Thymus (tissue), 11 donors: ENCODE measurements around the gene CLEC4F. TPM values are rescaled to one million over a fixed set of nuclear protein-coding genes. Genes with fewer than 3 reads are reported as not detected.

ENCODE experiments used
- DNase-seq, 9 donors: peaks; one replicate each; pipeline ENCODE4 v3.0.0-alpha.2; 2013; ENCODE audit warnings: low spot score in 9 of 9, low read depth in 6 of 9, missing footprints in 1 of 9
- H3K27ac ChIP-seq, 2 donors: one replicate each; pipeline ENCODE4 v1.5.1; 2013; ENCODE audit warnings: control low read depth in 1 of 2, low read depth in 1 of 2, low read length in 1 of 2, mild to moderate bottlenecking in 1 of 2, moderate library complexity in 1 of 2
- H3K27me3 ChIP-seq, 2 donors: one replicate each; pipeline ENCODE4 v1.5.1; 2013; ENCODE audit warnings: low read length in 1 of 2; ENCODE audit not compliant: control insufficient read depth in 2 of 2, insufficient read depth in 1 of 2
- H3K36me3 ChIP-seq, 2 donors: one replicate each; pipeline ENCODE4 v1.5.1; 2013; ENCODE audit warnings: low read length in 1 of 2, mild to moderate bottlenecking in 1 of 2, moderate library complexity in 1 of 2; ENCODE audit not compliant: control insufficient read depth in 2 of 2, insufficient read depth in 2 of 2
- H3K4me1 ChIP-seq, 2 donors: one replicate each; pipeline ENCODE4 v1.5.1; 2013; ENCODE audit warnings: low read length in 2 of 2; ENCODE audit not compliant: control insufficient read depth in 2 of 2, insufficient read depth in 2 of 2
- H3K4me3 ChIP-seq, 2 donors: one replicate each; pipeline ENCODE4 v1.5.1; 2013; ENCODE audit warnings: low read length in 2 of 2, control low read depth in 1 of 2, mild to moderate bottlenecking in 1 of 2
- H3K9me3 ChIP-seq, 2 donors: one replicate each; pipeline ENCODE4 v1.5.1; 2013; ENCODE audit warnings: low read length in 1 of 2, mild to moderate bottlenecking in 1 of 2; ENCODE audit not compliant: control insufficient read depth in 2 of 2, insufficient read depth in 1 of 2
- WGBS: extraction: QIAGEN DNeasy Blood & Tissue Kit; methylation state at CpG from one replicate; pipeline ENCODE4 v1.1.7; 2013; 5-methylcytosine and 5-hydroxymethylcytosine counted together
- polyA plus RNA-seq: library from polyadenylated mRNA; stranded (reverse); fragments of 200-250 nt; gene quantifications from one replicate; pipeline ENCODE4 v1.2.3, GENCODE V29; 2013
- total RNA-seq: library from RNA; stranded (reverse); fragments of 120-200 nt; gene quantifications from one replicate; pipeline ENCODE4 v1.2.4, GENCODE V29; 2013
- donor health status: healthy.

The CLEC4F gene
- total and polyA plus RNA-seq, 2 donors: 0.09 to 0.25 TPM

DNA sequence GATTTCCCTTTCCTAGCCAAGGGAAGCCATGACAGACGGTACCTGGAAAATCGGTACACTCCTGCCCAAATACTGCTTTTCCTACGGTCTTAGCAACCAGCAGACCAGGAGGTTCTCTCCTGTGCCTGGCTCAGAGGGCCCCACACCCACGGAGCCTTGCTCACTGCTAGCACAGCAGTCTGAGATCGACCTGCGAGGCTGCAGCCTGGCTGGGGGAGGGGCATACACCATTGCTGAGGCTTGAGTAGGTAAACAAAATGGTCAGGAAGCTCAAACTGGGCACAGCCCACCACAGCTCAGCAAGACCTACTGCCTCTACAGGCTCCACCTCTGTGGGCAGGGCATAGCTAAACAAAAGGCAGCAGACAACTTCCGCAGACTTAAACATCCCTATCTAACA lies 22.0 kb upstream of the CLEC4F start:
- H3K4me1 ChIP-seq: no peaks in the 10 kb centered on the region
- H3K27ac ChIP-seq: no peak overlapping the region
- H3K27me3 ChIP-seq: peaks cover 0 to 3% of the 10 kb centered on the region in 2 donors
- no peak overlapping the region for H3K4me3 ChIP-seq
- no peaks in the 10 kb centered on the region for H3K36me3 ChIP-seq
- H3K9me3 ChIP-seq: no peaks in the 10 kb centered on the region
- WGBS: 92% methylated on average over 7 of the region's 7 CpGs
- DNase-seq: no peak

DNA sequence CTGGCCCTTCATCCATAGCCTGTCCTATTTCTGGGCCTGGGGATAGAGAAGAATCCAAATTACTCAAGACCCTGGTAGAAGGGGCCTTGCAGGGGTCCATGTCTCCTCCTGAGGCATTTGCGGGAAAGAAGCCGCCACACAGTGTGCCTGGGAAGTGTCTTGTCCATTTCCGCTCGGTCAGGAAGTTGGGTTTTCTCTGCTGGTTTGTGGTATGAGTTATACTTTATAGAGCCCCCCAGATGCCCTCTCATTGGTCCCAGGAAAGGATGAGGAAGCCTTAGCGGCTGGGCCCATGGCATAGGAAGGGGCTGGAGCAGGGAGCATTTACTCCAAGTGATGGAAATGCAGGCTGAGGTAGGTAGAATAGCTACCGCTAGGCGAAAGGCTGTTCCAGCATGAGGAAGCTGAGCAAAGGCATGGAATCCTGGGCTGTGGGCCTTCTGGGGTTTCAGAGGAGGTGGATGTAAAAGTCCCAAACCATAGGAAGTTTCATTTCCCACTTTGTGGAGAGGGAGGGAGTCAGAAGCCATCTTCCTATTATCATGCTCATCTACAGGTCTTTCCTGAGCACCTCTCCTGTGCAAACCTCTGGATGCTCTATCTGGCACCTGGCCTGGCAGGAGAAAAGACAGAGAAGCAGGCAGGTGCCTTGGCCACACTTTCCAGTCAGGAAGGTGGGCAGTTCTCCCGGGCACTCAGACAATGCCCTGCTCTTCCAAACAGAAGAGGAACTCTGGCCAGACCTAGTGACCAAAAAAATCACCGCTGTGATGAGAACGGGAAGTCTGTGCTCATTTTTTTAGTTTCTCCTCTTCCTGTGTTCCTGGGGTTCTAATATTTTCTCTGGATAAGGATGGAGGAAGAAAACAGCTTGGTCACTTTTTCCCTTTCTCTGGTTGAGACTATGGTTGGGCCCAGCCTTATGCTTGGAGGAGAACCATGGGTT lies 17.9 kb upstream of the CLEC4F start:
- WGBS: 87% methylated on average over 10 of the region's 10 CpGs
- no peak overlapping the region for H3K4me3 ChIP-seq

DNA sequence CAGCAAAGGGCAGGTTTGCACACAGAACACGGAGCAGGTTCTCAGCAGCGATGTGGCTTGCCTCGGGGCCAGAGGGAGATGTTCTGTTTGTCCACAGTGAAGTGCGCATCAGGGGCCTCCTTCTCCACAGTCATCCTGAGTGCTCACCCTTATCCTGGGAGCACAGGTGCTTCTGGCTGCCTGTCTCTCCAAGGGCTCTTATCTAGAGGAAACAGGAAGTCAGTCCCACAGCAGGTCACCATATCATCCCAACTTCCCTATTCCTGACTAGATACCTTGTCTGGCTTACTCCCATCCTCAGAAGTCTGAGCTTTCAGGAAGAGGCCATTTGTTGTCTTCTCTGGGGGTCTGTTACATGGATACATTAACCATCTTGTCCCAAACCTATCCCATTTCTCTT lies 15.2 kb upstream of the CLEC4F start, which contains the start of gene CD207:
TSS of gene CD207 (minus strand) at position 174 of the 400 bp plus-strand sequence. CDS start at position 134, 40 bp downstream.
- H3K36me3 ChIP-seq: no peaks in the 10 kb centered on the region
- no peaks in the 10 kb centered on the region for H3K9me3 ChIP-seq
- H3K27ac ChIP-seq: no peak within 1 kb of the TSS
- H3K4me3 ChIP-seq: no peak within 1 kb of the TSS
- no peaks in the 10 kb centered on the region for H3K27me3 ChIP-seq
- 78% methylated on average over 4 of the region's 4 CpGs for WGBS
- DNase-seq: no peak
- H3K4me1 ChIP-seq: no peaks in the 10 kb centered on the region

More for the DNA sequence above, 17.9 kb upstream of the CLEC4F start:
- Histone ChIP-seq H3K27ac (no peak overlapping the region), H3K9me3 (no peaks in the 10 kb centered on the region), H3K36me3 (no peaks in the 10 kb centered on the region), H3K4me1 (no peaks in the 10 kb centered on the region), H3K27me3 (peaks cover 0 to 3% of the 10 kb centered on the region in 2 donors)
- DNase-seq: no peak

DNA sequence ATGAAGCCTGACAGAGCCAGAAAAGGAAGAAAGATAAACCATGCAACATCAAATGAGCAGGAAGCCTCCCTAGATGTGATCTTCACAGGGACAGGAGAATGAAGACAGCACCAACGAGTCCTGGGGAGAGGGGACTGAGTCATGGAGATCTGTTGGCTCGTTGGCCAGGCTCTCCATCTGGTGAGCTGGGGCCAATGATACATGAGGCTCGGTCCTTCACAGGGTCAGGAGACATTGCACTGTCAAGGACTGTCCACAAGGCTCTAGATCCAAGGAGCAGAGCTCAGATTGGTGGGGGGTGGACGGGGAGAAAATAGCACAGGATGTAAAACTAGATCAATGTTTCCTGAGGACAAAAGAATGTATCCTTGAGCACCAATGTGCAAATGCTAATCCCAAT lies 14.5 kb upstream of the CLEC4F start:
- H3K27ac ChIP-seq: no peak overlapping the region
- WGBS: 83% methylated on average over 4 of the region's 4 CpGs
- no peaks in the 10 kb centered on the region for H3K4me1 ChIP-seq
- no peak for DNase-seq
- H3K27me3 ChIP-seq: no peaks in the 10 kb centered on the region
- H3K36me3 ChIP-seq: no peaks in the 10 kb centered on the region
- H3K9me3 ChIP-seq: no peaks in the 10 kb centered on the region
- no peak overlapping the region for H3K4me3 ChIP-seq

DNA sequence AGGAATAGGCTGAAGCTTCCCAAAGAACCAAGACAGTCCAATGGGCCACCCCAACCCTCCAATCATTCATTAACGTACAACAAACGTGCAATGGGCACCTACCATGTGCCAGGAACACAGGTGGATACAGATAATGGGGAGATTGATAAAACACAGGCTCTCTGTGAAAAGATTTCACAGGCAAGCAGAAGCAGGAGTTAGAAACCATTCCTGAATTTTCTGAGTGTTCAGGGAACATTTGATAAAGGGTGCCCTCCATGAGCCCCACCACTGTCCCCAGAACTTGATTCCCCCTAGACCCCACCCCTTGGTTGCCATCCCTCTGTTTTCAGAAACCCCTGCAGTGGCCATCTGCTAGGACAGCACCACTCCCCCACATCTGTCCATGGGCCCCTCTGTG lies 13.7 kb upstream of the CLEC4F start:
- DNase-seq: no peak
- Histone ChIP-seq H3K27me3 (no peaks in the 10 kb centered on the region), H3K4me3 (no peak overlapping the region), H3K36me3 (no peaks in the 10 kb centered on the region), H3K27ac (no peak overlapping the region), H3K4me1 (no peaks in the 10 kb centered on the region), H3K9me3 (no peaks in the 10 kb centered on the region)
- whole genome bisulfite sequencing: 92% methylated on average over 2 of the region's 2 CpGs

DNA sequence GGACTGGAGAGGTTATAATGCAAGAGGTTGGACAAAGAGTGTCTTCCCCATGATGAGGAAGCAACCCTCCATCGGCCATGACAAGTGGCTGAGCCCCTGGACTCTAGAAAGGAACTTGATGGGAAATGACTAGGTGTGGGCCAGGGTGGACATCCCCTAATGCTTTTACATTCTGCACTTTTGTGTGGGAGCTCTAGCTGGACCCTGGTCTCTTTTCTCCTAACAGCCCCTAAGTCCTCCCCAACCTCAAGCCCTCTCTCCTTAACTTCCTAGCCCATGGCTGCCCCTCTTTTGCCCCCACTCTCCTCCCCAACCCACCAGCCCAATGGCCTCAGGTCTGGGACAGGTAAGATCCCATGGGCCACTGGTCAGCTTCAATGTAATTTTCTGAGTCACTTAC lies 12.8 kb upstream of the CLEC4F start:
- 50% methylated on average over 1 of the region's 1 CpG for WGBS
- H3K27me3 ChIP-seq: no peaks in the 10 kb centered on the region
- no peaks in the 10 kb centered on the region for H3K36me3 ChIP-seq
- H3K4me3 ChIP-seq: no peak overlapping the region
- DNase-seq: no peak
- H3K27ac ChIP-seq: no peak overlapping the region
- no peaks in the 10 kb centered on the region for H3K9me3 ChIP-seq
- H3K4me1 ChIP-seq: no peaks in the 10 kb centered on the region

DNA sequence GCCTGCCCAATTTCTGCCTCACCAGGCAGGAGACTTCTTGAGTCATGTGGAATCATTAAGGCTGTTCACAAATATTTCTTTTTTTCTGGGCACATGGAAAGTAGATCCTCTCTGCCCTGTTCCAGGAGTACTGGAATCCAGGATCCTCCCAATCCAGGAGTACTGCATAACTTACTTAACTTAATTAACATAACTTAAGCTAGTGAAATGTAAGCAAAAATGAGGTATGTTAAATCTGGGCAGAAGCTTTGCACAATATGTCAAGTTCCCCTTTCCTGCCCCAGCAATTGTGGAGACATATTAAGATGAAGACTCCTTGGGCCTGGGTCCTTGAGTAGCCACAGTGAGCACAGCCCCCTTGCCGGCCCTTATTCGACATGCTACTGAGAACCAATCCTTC lies 12.0 kb upstream of the CLEC4F start:
- H3K27me3 ChIP-seq: no peaks in the 10 kb centered on the region
- no peak overlapping the region for H3K27ac ChIP-seq
- H3K4me1 ChIP-seq: no peaks in the 10 kb centered on the region
- H3K4me3 ChIP-seq: no peak overlapping the region
- no peaks in the 10 kb centered on the region for H3K9me3 ChIP-seq
- DNase-seq: no peak
- no peaks in the 10 kb centered on the region for H3K36me3 ChIP-seq
- WGBS: 98% methylated on average over 2 of the region's 2 CpGs

DNA sequence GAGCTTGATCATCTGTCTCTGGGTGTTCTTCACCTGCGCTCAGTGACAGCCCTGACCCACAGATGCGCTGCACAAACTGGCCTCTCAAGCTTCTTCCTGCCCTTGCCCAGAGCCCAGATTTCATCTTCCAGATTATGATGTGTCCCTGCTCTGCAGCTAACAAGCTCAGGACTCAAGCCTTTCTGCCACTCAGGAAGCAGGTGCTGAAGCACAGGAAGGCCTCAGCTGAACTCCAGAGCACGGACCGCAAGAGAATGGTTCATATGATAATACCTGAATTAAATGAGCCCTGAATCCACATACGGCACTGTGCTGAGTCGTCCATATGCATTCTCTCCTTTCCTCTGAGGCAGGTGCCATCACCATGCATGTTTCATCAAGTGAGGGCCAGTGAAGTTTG lies 11.5 kb upstream of the CLEC4F start:
- H3K27me3 ChIP-seq: no peaks in the 10 kb centered on the region
- WGBS: 10% methylated on average over 6 of the region's 6 CpGs
- H3K27ac ChIP-seq: no peak overlapping the region
- no peaks in the 10 kb centered on the region for H3K36me3 ChIP-seq
- no peaks in the 10 kb centered on the region for H3K4me1 ChIP-seq
- no peaks in the 10 kb centered on the region for H3K9me3 ChIP-seq
- no peak overlapping the region for H3K4me3 ChIP-seq
- no peak for DNase-seq

DNA sequence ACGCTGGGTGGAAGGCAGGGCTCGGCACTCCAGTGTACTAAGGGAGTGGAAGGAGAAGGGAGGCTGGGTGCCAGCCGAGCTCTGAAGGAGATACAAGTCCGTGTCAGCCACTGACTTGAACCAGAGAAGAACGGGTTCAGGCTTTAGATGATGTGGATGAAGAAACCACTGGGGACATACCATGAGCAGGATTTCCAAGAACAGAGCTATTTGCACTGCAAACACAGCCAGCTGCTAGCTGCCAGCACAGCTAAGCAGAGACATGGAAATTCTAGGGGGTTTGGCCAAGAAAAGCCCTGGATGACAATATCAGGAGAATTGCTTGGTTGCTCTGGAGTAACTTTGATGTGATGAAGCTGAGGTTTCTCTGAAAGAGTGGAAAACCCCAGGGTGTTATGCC lies 10.0 kb upstream of the CLEC4F start:
- WGBS: 92% methylated on average over 5 of the region's 5 CpGs
- H3K27ac ChIP-seq: no peak overlapping the region
- no peak for DNase-seq
- H3K9me3 ChIP-seq: no peaks in the 10 kb centered on the region
- no peak overlapping the region for H3K4me3 ChIP-seq
- no peaks in the 10 kb centered on the region for H3K27me3 ChIP-seq
- no peaks in the 10 kb centered on the region for H3K4me1 ChIP-seq
- no peaks in the 10 kb centered on the region for H3K36me3 ChIP-seq
